NCI-H748 treated with DMSO at 0.1 percent for 48 hours (cell line): ENCODE data around the gene PM20D1.
"Not testable (repeated sequence)": the region's sequence is repeated elsewhere in the genome, so short reads cannot be mapped to it uniquely, and the experiment has no call there.

Source experiments
- DNase-seq: peaks from one replicate; lab custom pipeline; 2025; lab: John Stamatoyannopoulos, UW

Gene PM20D1, protein sequence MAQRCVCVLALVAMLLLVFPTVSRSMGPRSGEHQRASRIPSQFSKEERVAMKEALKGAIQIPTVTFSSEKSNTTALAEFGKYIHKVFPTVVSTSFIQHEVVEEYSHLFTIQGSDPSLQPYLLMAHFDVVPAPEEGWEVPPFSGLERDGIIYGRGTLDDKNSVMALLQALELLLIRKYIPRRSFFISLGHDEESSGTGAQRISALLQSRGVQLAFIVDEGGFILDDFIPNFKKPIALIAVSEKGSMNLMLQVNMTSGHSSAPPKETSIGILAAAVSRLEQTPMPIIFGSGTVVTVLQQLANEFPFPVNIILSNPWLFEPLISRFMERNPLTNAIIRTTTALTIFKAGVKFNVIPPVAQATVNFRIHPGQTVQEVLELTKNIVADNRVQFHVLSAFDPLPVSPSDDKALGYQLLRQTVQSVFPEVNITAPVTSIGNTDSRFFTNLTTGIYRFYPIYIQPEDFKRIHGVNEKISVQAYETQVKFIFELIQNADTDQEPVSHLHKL

DNA sequence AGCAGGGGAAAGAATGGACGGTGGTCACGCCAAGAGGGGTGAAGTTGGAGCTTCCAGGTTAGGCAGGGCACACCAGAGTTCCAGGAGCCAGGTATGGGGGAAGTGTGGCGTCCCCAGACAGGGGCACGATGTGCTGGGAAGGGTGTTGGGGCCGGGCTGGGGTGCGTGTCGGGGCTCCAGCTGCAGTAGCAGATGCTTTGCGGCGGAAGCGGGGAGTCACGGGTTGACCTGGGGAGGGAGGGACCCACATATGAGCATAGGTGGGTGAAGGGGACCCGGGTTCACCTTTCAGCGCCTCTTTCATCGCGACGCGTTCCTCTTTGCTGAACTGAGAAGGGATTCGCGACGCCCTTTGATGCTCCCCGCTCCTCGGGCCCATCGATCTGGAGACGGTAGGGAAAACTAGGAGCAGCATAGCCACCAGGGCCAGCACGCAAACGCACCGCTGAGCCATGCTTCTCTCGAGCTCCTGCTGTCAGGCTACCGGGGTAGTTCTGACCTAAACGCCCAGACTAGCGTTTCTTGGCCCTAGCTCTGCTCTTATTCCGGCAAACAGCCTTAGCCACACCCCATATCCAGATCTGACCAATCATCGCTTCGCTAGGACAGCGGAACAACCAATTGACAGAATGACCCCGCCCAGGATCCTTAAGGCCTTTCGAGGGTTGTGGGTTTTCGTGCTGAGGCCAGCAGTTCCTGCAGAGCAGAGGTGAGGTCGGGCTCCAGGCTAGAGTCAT is at the start of gene PM20D1:
Gene PM20D1 (minus strand): TSS at position 514 of the 737 bp plus-strand sequence. CDS start 60 bp downstream, at position 454.
- no peak for DNase-seq

DNA sequence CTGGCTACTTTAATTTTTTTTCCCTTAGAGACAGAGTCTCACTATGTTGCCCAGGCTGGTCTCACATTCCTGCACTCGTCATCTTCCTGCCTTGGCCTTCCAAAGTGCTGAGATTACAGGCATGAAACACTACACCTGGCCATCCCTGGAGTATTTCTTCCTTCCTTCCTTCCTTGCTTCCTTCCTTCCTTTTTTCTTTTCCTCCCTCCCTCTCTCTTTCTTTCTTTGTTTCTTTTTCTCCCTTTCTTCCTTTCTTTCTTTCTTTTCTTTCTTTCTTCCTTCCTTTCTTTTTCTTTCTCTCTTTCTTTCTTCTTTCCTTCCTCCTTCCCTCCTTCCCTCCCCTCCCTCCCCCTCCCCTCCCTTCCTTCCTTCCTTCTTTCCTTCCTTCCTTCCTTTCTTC is 46.4 kb upstream of the PM20D1 start:
- no peak for DNase-seq

DNA sequence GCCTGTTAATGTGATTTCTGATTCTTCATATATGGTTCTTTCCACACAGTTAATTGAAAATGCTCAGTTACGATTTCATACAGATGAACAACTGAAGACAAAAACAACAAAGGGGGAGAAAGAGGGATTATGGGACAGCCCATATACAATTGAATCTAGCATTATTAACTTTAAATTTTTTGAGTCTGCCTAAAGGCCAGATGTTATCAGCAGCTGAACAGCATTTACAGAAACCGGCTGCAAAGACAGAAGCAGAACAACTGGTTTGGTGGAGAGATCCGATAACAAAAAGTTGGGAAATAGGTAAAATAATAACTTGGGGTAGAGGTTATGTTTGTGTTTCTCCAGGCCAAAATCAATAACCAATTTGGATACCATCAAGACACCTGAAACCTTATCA is 44.2 kb upstream of the PM20D1 start:
- not testable (repeated sequence) for DNase-seq

DNA sequence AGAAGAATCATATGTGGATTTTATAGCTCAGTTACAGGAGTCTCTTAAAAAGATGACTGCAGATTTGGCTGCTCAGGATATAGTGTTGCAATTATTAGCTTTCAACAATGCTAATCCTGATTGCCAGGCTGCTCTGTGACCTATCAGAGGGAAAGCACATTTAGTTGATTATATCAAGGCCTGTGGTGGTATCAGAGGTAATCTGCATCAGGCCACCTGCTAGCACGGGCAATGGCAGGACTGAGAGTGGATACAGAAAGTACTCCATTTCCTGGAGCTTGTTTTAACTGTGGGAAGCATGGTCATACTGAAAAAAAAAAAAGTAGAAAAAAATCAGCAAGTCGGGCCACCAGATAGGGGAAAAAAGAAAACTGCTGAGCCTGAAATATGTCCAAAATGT is 42.2 kb upstream of the PM20D1 start:
- DNase-seq = not testable (repeated sequence)

DNA sequence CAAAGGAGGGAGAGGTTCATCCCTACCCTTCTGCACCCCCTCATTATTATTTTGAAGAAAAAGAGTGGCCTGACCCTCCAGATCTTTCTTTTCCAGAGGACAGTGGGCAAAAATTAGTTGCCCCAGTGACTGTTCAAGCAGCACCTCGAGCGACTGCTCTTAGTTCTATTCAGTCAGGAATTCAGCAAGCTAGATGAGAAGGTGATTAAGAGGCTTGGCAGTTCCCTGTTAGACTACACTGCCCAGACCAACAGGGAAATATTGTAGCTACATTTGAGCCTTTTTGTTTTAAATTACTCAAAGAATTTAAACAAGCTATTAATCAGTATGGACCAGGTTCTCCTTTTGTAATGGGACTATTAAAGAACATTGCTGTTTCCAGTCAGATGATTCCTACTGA is 41.5 kb upstream of the PM20D1 start:
- DNase-seq = not testable (repeated sequence)

DNA sequence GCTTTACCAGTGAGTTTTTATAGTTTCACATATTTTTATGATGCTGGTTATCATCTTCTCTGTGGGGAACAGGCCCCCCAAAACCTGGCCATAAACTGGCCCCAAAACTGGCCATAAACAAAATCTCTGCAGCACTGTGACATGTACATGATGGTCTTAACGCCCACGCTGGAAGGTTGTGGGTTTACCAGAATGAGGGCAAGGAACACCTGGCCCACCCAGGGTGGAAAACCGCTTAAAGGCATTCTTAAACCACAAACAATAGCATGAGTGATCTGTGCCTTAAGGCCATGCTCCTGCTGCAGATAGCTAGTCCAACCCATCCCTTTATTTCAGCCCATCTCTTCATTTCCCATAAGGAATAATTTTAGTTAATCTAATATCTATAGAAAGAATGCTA is 40.7 kb upstream of the PM20D1 start:
- DNase-seq = not testable (repeated sequence)

DNA sequence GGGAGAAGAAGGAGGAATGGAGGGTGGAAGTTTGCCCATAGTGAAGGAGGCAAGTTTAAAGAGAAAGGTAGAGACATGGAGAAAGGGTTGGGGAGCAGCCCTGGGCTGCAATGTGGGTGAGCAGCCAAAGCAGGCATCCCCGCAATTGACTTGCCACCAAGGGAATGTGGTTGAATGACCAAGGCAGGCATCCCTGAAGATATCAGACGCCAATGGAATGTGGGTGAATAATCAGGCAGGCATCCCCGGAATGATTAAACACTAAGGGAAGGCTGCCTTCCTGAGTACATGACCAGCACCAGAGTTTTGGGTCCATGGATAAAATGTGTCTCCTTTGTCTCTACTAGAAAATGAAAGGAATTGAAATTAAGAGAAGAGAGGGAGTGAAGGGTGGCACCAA is 39.8 kb upstream of the PM20D1 start:
- not testable (repeated sequence) for DNase-seq

DNA sequence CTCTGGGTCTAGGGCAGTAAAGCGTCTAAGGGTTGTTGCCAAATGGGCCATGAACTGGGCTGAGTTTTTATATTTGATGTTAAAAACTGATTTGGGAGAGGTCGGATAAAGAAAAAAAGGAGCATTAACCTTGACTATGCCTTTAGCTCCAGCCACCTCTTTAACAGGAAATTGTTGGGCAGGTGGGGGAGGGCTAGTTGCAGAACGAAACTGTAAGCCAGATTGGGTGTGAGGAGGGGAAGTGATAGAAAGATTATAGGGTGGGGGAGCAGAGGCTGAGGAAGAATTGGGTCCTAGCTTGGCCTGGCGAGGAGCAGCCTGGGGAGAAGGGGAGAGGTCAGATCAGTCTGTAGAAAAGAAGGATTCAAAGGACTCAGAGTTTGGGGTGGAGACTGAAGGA is 39.1 kb upstream of the PM20D1 start:
- not testable (repeated sequence) for DNase-seq

DNA sequence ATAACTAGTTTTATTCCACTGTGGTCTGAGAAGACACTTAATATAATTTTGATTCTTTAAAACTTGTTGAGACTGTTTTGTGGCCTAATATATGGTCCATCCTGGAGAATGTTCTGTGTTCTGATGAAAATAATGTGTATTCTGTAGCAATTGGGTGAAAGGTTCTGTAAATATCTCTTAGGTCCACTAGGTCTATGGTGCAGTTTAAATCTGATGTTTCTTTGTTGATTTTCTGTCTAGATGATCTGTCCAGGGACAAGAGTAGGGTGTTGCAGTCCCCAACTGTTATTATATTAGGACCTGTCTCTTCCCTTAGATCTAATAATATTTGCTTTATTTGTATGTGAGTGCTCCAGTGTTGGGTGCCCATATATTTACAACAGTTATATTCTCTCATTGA is 33.9 kb upstream of the PM20D1 start:
- no peak for DNase-seq

DNA sequence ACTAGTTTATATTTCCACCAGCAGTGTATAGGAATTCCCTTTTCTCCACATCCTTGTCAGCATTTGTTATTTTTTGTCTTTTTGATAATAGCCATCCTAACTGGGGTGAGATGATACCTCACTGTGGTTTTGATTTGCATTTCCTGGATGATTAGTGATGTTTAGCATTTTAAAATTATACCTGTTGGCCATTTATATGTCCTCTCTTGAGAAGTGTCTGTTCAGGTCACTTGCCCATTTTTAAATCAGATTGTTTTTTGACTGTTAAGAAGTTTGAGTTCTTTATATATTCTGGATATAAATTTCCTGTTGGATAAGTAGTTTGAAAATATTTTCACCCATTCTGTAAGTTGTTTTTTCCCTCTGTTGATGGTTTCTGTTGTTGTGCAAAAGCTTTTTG is 31.0 kb upstream of the PM20D1 start:
- DNase-seq = no peak

DNA sequence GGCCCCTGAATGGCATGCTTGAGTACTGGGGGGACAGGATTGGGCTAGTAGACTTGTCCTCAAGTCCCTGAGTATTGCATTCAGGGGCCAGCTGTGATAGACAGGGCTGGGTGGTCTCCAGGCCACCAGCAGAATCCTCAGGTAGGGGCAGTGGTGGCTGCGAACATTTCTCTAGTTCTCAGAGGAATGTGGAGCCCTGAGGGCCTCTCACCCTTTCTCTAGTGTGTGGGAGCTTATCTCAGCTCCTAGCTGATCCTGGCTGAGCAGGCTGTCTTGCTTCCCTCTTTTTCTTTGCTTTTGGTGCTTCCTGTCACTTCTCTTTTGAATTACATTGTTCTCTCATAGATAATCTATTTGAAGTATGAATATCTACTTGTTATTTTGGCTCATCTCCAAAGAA is 30.0 kb upstream of the PM20D1 start:
- DNase-seq = no peak

DNA sequence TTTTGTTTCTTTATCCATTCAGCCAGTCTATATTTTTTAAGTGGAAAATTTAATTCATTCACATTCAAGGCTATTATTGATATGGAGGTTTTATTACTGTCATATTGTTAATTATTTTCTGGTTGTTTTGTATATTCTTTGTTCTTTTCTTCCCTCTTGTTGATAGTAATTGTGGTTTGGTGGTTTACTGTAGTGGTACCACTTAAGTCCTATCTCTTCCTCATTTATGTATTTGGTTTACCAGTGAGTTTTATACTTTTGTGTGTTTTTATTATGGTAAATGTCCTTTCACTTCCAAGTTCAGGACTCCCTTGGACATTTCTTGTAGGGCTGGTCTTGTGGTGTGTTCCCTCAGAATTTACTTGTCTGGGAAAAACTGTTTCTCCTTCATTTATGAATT is 28.1 kb upstream of the PM20D1 start:
- no peak for DNase-seq

DNA sequence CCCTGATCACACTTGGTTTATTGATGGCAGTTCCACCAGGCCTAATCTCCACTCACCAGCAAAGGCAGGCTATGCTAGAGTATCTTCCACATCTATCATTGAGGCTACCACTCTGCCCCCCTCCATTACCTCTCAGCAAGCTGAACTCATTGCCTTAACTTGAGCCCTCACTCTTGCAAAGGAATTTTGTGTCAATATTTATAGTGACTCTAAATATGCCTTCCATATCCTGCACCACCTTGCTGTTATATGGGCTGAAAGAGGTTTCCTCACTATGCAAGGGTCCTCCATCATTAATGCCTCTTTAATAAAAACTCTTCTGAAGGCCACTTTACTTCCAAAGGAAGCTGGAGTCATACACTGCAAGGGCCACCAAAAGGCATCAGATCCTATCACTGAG is 23.2 kb upstream of the PM20D1 start:
- DNase-seq = not testable (repeated sequence)

DNA sequence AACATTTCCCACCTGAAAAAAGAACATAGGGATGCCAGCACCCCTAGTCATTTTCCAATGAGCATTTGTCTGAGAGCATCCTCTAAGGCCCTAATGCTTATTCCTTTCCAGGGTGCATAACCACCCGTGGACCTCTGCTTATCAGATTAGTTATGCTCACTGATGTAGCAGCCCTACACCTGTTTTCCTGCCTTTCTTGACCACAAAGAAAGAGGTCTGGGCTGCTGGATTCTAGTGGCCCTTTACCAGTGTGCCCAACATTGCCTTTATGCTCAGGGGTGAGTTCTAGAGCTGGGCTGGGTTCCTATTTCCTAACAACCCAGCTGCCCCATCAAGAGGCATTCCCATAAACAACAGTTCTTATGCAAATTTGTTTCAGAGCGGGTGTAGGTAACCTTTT is 20.3 kb upstream of the PM20D1 start:
- no peak for DNase-seq

DNA sequence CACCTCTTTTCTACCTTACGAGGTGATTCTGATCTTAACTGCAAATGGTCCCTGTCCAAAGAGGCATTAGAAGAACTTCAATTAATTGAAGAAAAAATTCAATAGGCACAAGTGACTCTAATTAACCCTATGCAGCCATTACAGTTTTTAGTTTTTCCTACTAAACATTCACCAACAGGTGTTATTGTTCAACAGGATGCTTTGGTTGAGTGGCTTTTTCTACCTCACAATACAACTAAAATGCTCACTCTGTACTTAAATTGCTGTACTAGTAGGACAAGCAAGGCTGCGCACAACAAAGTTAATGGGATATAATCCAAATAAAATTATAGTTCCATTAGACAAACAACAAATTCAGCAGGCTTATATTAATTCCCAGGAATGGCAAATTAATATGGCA is 11.6 kb upstream of the PM20D1 start:
- no peak for DNase-seq

DNA sequence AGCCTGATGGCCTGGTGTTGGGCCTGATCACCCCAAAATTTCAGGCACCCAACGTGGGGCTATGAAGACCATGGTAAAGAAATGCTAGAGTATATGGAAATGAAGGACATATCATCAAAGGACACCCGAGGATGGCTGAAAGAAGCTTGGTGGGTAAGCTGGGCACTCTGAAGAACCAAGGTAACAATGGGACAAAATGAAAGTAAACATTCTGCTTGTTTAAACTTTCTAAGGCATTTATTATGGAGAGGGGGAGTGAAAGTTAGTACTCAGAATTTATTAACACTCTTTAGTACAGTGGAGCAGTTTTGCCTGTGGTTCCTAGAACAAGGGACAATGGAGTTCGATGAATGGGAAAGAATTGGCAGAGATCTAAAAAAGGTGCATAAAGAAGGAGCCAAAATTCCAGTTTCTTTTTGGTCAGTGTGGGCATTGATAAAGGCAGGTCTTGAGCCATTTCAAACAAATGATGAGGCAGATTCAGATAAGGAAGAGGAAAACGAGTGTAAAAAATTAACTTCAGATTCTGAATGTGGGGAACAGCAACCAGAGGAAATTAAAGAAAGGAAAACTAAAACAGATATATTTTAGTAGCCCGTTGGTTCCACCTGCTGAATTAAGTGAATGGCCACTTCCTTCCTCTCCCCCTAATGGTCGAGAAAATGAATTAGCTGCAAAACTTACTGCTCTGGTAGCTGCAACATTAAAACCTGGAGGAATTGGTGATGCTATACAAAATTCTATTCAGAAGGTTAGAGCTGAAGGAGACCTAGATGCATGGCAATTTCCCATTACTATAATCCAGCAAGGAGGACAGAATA is 8.4 kb upstream of the PM20D1 start:
- DNase-seq = no peak

DNA sequence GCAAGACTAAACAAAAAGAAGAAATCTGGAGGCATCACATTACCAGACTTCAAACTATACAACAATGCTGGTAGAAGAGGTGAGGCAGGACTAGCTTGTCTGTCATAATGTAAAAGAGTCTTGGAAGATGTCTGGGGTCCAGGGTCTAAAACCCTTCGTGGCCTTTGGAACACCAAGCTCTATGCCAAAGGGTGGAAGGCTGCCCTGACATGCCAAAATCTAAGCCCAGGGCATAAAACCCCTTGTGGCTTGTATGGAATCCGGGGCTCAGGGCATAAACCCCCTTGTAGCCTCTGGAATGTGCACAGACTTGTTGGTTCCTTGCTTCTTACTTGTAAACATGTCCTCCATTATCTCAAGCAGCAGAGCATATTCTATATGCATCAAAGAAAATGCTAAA is 7.6 kb upstream of the PM20D1 start:
- not testable (repeated sequence) for DNase-seq

DNA sequence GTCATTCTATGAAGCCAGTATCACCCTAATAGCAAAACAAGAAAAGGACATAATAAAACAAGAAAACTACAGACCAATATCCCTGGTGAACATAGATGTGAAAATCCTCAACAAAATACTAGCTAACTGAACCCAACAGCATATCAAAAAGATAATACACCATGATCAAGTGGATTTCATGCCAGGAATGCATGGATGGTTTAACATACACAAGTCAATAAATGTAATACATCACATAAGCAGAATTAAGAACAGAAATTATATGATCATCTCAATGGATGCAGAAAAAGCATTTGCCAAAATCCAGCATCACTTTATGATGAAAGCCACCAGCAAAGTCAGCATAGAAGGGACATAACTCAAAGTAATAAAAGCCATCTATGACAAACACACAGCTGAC is 6.5 kb upstream of the PM20D1 start:
- no peak for DNase-seq

DNA sequence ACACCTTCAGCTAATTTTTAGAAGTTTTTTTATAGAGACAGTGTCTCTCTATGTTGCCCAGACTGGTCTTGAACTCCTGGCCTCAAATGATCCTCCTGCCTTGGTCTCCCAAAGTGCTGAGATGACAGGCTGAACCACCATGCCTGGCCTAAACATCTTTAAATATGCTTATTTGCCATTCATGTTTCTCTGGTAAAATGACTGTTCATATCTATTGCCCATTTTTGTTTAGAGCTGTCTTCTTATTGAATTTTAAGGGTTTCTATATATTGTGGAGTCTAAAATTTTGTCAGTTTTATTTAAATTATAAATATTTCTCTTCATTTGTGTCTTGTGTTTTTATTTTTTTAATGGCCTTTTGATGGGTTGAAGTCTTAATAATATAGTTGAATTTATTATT is 3.0 kb upstream of the PM20D1 start:
- no peak for DNase-seq

DNA sequence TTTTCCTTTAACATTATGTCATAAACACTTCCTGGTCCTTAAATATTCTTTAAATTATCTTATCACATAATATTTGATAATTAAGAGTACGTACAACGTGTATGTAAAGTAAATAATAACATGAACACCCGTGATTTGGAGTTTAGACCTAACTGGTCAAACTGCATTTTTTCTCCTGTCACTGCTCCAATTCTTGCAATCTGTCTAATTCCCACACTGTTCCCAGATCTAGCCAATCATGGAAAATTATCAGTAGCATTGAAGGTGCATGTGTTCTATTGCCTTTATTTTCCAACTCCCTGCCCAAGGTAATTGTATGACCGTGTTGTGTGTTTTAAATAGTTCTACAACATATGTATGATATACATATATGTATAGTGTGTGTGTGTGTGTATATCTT is 2.1 kb upstream of the PM20D1 start:
- no peak for DNase-seq

DNA sequence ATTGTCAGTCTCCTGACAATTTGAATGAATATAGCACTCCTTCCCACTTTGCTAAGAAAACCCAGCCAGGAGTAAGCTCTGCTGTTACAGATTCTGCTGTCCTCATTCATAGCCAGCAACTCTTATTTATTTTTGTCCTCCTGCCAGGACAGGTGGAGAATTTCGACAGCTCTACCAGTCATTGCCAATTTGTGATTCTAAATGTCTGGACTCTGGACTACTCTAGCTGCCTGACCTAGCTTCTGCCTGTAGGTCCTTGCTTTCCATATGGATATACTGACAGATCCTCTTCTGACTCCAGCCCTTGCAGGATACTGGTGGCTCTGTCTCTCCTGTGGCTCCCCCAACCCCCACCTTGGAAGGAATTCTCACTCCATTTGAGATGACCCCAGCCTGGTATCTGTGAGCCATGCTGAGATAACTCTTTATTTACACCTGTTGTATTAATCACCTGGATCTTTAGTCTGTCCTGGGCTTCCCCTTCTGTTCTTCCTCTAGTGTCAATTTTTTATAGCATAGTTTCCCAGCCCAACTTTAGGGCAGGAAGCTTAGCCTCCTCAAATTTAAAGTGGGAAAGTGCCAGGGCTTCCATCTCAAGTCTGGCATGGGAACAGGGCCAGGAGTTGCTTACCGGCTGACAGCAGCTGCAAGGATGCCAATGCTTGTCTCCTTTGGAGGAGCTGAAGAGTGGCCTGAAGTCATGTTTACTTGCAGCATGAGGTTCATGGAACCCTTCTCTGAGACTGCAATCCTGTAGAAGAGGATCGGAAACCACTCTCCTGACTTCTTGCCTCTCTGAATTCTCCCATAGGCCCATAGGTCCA is 6.7 kb downstream of the PM20D1 start:
- DNase-seq = no peak

DNA sequence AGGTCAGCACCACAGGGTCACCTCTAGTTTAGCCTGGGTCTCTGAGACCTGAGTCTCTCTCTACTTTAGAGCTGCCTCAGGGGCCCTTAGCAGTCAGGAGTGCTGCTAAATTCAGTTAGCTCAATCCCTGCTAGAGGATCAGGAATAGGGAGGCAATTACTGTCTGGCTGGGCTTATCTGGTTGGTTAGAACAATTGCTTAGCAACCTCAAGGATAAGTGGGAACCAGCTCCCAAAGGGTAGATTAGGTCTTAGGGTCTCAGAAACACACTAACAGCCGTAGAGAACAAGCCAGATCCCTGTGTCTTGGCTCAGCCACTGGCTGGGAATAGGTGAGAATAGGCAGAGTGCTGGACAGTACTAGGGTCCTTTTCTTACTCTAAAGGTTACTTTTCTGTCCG is 7.7 kb downstream of the PM20D1 start:
- DNase-seq = no peak
